Measurements from ENCODE around the gene CAMTA1. TPM values are rescaled to one million over a fixed set of nuclear protein-coding genes. Genes with fewer than 3 reads are reported as not detected.
"Not testable (repeated sequence)": the region's sequence is repeated elsewhere in the genome, so short reads cannot be mapped to it uniquely, and the experiment has no call there.

CAMTA1 gene
- total RNA-seq, 2 donors from 2014 or later, result 76.6 to 85.8 TPM

GRCh38 chr1:7694600-7695496, 909.6 kb downstream of the CAMTA1 start:
- intact Hi-C loops (cut with DNase I, micrococcal nuclease), result no loop called here
- DNase-seq, result no peak
- ATAC-seq, result no peak

- intact Hi-C loops (cut with DNase I, micrococcal nuclease), result no loop called here
- no peak for ATAC-seq
- no peak for DNase-seq
Observed at GRCh38 chr1:7695497-7696117, 910.4 kb downstream of the CAMTA1 start.

- DNase-seq (no peak), ATAC-seq (no peak)
- intact Hi-C loops (cut with DNase I, micrococcal nuclease), result no loop called here
Observed at GRCh38 chr1:7698641-7699040, 913.4 kb downstream of the CAMTA1 start.

GRCh38 chr1:7702365-7702764, 917.1 kb downstream of the CAMTA1 start:
- no peak for ATAC-seq
- intact Hi-C loops (cut with DNase I, micrococcal nuclease), result no loop called here
- no peak for DNase-seq

GRCh38 chr1:7703321-7704213, 918.3 kb downstream of the CAMTA1 start:
- intact Hi-C loops (cut with DNase I, micrococcal nuclease), result no loop called here
- DNase-seq (peak in 1 of 2 donors; percentile 23), ATAC-seq (no peak)

- DNase-seq (peak; percentile 89 to 94), ATAC-seq (peak; percentile 99)
- intact Hi-C loops (cut with DNase I, micrococcal nuclease), result no loop called here
Observed at GRCh38 chr1:7704214-7705047, 919.2 kb downstream of the CAMTA1 start.

GRCh38 chr1:7705048-7705907, 920.0 kb downstream of the CAMTA1 start:
- peak in 1 of 2 donors; percentile 52 for DNase-seq
- no peak for ATAC-seq

GRCh38 chr1:7705908-7706216, 920.6 kb downstream of the CAMTA1 start:
- ATAC-seq (no peak), DNase-seq (no peak)
- intact Hi-C loops (cut with DNase I, micrococcal nuclease), result no loop called here

More at GRCh38 chr1:7705048-7705907, 920.0 kb downstream of the CAMTA1 start:
- intact Hi-C loops (cut with DNase I, micrococcal nuclease), result no loop called here

- intact Hi-C loops (cut with DNase I, micrococcal nuclease), result no loop called here
- ATAC-seq (no peak), DNase-seq (no peak)
Observed at GRCh38 chr1:7707527-7707926, 922.3 kb downstream of the CAMTA1 start.

- ATAC-seq; intact Hi-C loops (cut with DNase I, micrococcal nuclease); DNase-seq: not testable (repeated sequence)
Observed at GRCh38 chr1:7708065-7708464, 922.8 kb downstream of the CAMTA1 start.

- ATAC-seq, result no peak
- intact Hi-C loops (cut with DNase I, micrococcal nuclease), result no loop called here
- DNase-seq, result no peak
Observed at GRCh38 chr1:7710859-7711258, 925.6 kb downstream of the CAMTA1 start.

GRCh38 chr1:7712731-7713323, 927.6 kb downstream of the CAMTA1 start:
- no peak for ATAC-seq
- intact Hi-C loops (cut with DNase I, micrococcal nuclease), result no loop called here
- no peak for DNase-seq

- DNase-seq (no peak), ATAC-seq (no peak)
- intact Hi-C loops (cut with DNase I, micrococcal nuclease), result no loop called here
Observed at GRCh38 chr1:7716506-7716905, 931.3 kb downstream of the CAMTA1 start.

- intact Hi-C loops (cut with DNase I, micrococcal nuclease), result no loop called here
- no peak for DNase-seq
- ATAC-seq, result no peak
Observed at GRCh38 chr1:7717748-7718368, 932.6 kb downstream of the CAMTA1 start.

GRCh38 chr1:7719468-7720094, 934.3 kb downstream of the CAMTA1 start:
- intact Hi-C loops (cut with DNase I, micrococcal nuclease), result no loop called here
- DNase-seq (no peak), ATAC-seq (no peak)

GRCh38 chr1:7721940-7722669, 936.9 kb downstream of the CAMTA1 start:
- ATAC-seq, result no peak
- DNase-seq, result no peak
- intact Hi-C loops (cut with DNase I, micrococcal nuclease), result no loop called here
